Spleen (tissue), 11 donors: ENCODE measurements around the gene COL4A2. TPM values are rescaled to one million over a fixed set of nuclear protein-coding genes. Genes with fewer than 3 reads are reported as not detected.

Experiments used
- DNase-seq: peaks from one replicate; pipeline ENCODE4 v3.0.0-alpha.2; 2020
- H3K27ac ChIP-seq, 8 donors: fragments of 200-600 bp; sonication (generic) in 7 of 8; 1 replicate in 4 of 8; 2 replicates in 4 of 8; pipeline versions ENCODE4 v1.5.0 to v1.8.0; 2016 to 2021; ENCODE audit warnings: inconsistent platforms in 4 of 8, mild to moderate bottlenecking in 4 of 8, moderate library complexity in 1 of 8
- H3K27me3 ChIP-seq, 7 donors: fragments of 200-600 bp; sonication (generic) in 6 of 7; replicated peaks in 1 of 7; 1 replicate in 4 of 7; 2 replicates in 3 of 7; pipeline versions ENCODE4 v1.5.0 to v1.8.0; 2016 to 2021; ENCODE audit warnings: inconsistent platforms in 3 of 7, mild to moderate bottlenecking in 1 of 7
- H3K36me3 ChIP-seq, 6 donors: fragments of 200-600 bp; sonication (generic) in 5 of 6; 1 replicate in 4 of 6; 2 replicates in 2 of 6; pipeline versions ENCODE4 v1.5.0 to v1.8.0; 2016 to 2021; ENCODE audit warnings: inconsistent platforms in 2 of 6
- H3K4me1 ChIP-seq, 6 donors: fragments of 200-600 bp; sonication (generic) in 5 of 6; 1 replicate in 3 of 6; 2 replicates in 3 of 6; pipeline versions ENCODE4 v1.5.0 to v1.8.0; 2016 to 2021; ENCODE audit warnings: inconsistent platforms in 3 of 6
- H3K4me3 ChIP-seq, 8 donors: fragments of 200-600 bp; sonication (generic) in 7 of 8; 1 replicate in 4 of 8; 2 replicates in 4 of 8; pipeline versions ENCODE4 v1.5.0 to v1.8.0; 2016 to 2021; ENCODE audit warnings: inconsistent platforms in 4 of 8, mild to moderate bottlenecking in 4 of 8, moderate library complexity in 2 of 8
- H3K9me3 ChIP-seq, 8 donors: fragments of 200-600 bp; sonication (generic) in 7 of 8; 1 replicate in 4 of 8; 2 replicates in 4 of 8; pipeline versions ENCODE4 v1.5.0 to v1.8.0; 2016 to 2021; ENCODE audit warnings: inconsistent platforms in 4 of 8
- CTCF ChIP-seq, 11 experiments: fragments of 200-600 bp in 7 of 11; fragments of 450-650 bp in 4 of 11; sonication (generic) in 4 of 11; IDR thresholded peaks in 8 of 11; conservative IDR thresholded peaks in 3 of 11; 1 replicate in 7 of 11; 2 replicates in 4 of 11; pipeline versions ENCODE4 v1.4.0 to v1.8.0; 2016 to 2021; ENCODE audit warnings: antibody characterized with exemption in 11 of 11, inconsistent platforms in 4 of 11, mild to moderate bottlenecking in 1 of 11
- POLR2A ChIP-seq, 3 donors: fragments of 450-650 bp; IDR thresholded peaks; one replicate each; pipeline ENCODE4 v1.5.1; 2017; ENCODE audit warnings: antibody characterized with exemption in 3 of 3, mild to moderate bottlenecking in 1 of 3
- POLR2AphosphoS5 ChIP-seq, 3 donors: sonication (generic); formaldehyde crosslinking; IDR thresholded peaks; one replicate each; pipeline ENCODE4 v1.5.1; 2017; ENCODE audit warnings: antibody characterized with exemption in 3 of 3
- WGBS, 5 donors: extraction: QIAGEN DNeasy Blood & Tissue Kit in 3 of 5; methylation state at CpG; one replicate each; pipeline versions ENCODE4 v1.1.5 to v1.1.7; 2013 to 2018; 5-methylcytosine and 5-hydroxymethylcytosine counted together
- intact Hi-C: fragments of 100-400 bp; cut with DNase I; formaldehyde crosslinking; loops from one replicate; pipeline ENCODE4 v1.15.0; 2023; ENCODE audit warnings: low total_unique reads
- polyA plus RNA-seq, 3 donors: library from polyadenylated mRNA; stranded (reverse); fragments of 200-250 nt; gene quantifications; one replicate each; pipeline ENCODE4 v1.2.1, GENCODE V29; 2013
- total RNA-seq, 7 donors: library from RNA; depleted of rRNA in 3 of 7; stranded (reverse); fragments of >200 nt in 3 of 7; fragmentation: NEBNext Ultra II Directional in 4 of 7; extraction: Animal tissue kit (Norgen Biotek cat#: 25700) in 4 of 7; gene quantifications; one replicate each; pipeline versions ENCODE4 v1.1.0 to v1.2.1, GENCODE V29; 2016 to 2021
- donor health status: healthy with polysubstance abuse.
- donor health status: DM: no; HTN: no; CAD: no; lungs with moderate emphysema.
- donor health status: DM: no; HTN: no; CAD: no.
- donor health status: Bipolar disorder and iron deficiency.
- donor health status: healthy.
- donor health status: DM: no; HTN: no; CAD: no.
- donor health status: DM: yes; HTN: yes; CAD: no.

COL4A2 gene
- total and polyA plus RNA-seq, 10 donors, result 52.6 to 712 (median 337) TPM

- TF ChIP-seq CTCF (IDR thresholded peaks at IDR 0.05 in 8 of 11, conservative IDR thresholded peaks at IDR 0.05 in 3 of 11) (no peak), POLR2A (IDR thresholded peaks at IDR 0.05) (no peak), POLR2AphosphoS5 (IDR thresholded peaks at IDR 0.05) (no peak)
- DNase-seq, result no peak
- no peak overlapping the region for H3K4me3 ChIP-seq
- H3K9me3 ChIP-seq, result no peaks in the 10 kb centered on the region
- H3K36me3 ChIP-seq, result peaks cover 0 to 97% (median 23%) of the 10 kb centered on the region in 6 donors
- H3K27me3 ChIP-seq, result no peaks in the 10 kb centered on the region
- intact Hi-C loops, result no loop called here
- H3K27ac ChIP-seq, result no peak overlapping the region
- H3K4me1 ChIP-seq, result no peaks in the 10 kb centered on the region
- WGBS, 5 donors, result 78 to 95% (median 86%) methylated on average over 23 to 24 of the region's 24 CpGs
These were observed 183.1 kb downstream of the COL4A2 start for GRCh38 chr13:110490009-110490770.

- H3K4me3 ChIP-seq, result no peak overlapping the region
- DNase-seq, result no peak
- intact Hi-C loops, result no loop called here
- no peaks in the 10 kb centered on the region for H3K27me3 ChIP-seq
- no peaks in the 10 kb centered on the region for H3K4me1 ChIP-seq
- peaks cover 0 to 100% (median 31%) of the 10 kb centered on the region in 6 donors for H3K36me3 ChIP-seq
- H3K27ac ChIP-seq, result no peak overlapping the region
- 88 to 96% (median 90%) methylated on average over 20 to 24 of the region's 24 CpGs for WGBS, 5 donors
- H3K9me3 ChIP-seq, result no peaks in the 10 kb centered on the region
- TF ChIP-seq CTCF (IDR thresholded peaks at IDR 0.05 in 8 of 11, conservative IDR thresholded peaks at IDR 0.05 in 3 of 11), result no peak
- TF ChIP-seq POLR2AphosphoS5 (IDR thresholded peaks at IDR 0.05), result peak in 1 of 3 donors; percentile 20
These were observed 185.0 kb downstream of the COL4A2 start for GRCh38 chr13:110491869-110492678.

- WGBS, 5 donors, result 89 to 96% (median 93%) methylated on average over 30 of the region's 30 CpGs
- H3K36me3 ChIP-seq, result peaks cover 0 to 96% (median 30%) of the 10 kb centered on the region in 6 donors
- intact Hi-C loops, result no loop called here
These were observed 185.9 kb downstream of the COL4A2 start for GRCh38 chr13:110492679-110493593.

More at GRCh38 chr13:110492679-110493593, 185.9 kb downstream of the COL4A2 start:
- H3K27me3 ChIP-seq, result no peaks in the 10 kb centered on the region
- no peak overlapping the region for H3K27ac ChIP-seq
- DNase-seq, result no peak
- no peak for TF ChIP-seq POLR2A (IDR thresholded peaks at IDR 0.05)
- TF ChIP-seq CTCF (IDR thresholded peaks at IDR 0.05 in 8 of 11, conservative IDR thresholded peaks at IDR 0.05 in 3 of 11), result no peak
- no peak for TF ChIP-seq POLR2AphosphoS5 (IDR thresholded peaks at IDR 0.05)
- H3K4me3 ChIP-seq, result no peak overlapping the region
- H3K9me3 ChIP-seq, result no peaks in the 10 kb centered on the region
- H3K4me1 ChIP-seq, result no peaks in the 10 kb centered on the region
